NCI-H748 (cell line): ENCODE measurements around the gene SUCO.
"Not testable (repeated sequence)": the region's sequence is repeated elsewhere in the genome, so short reads cannot be mapped to it uniquely, and the experiment has no call there.

ENCODE experiments used
- DNase-seq: peaks from one replicate; lab custom pipeline; 2025; ENCODE audit not compliant: unreplicated experiment; lab: John Stamatoyannopoulos, UW

The SUCO gene

DNA sequence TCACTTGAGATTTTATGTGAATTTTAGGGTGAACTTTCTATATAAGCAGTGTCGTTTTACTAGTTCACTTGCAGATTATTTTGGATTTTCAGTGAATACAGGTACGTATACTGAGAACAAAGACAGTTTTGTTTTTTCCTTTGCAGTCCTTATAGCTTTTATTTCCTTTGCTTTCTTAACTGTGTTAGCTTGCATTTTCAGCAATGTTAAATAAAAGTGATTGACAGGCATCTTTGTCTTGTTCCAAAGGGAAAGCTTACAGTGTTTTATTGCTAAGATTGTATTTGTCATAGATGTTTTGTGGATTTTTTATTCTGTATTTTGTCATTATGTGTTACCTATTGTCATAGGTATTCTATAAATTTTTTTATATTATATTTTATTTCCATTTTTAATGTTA lies 72.7 kb downstream of the SUCO start:
- no peak for DNase-seq

GRCh38 chr1:172607145-172607544 lies 74.2 kb downstream of the SUCO start:
- no peak for DNase-seq

GRCh38 chr1:172608098-172608601 lies 75.2 kb downstream of the SUCO start:
- DNase-seq = no peak

- no peak for DNase-seq
These were observed 76.6 kb downstream of the SUCO start for GRCh38 chr1:172609528-172609927.

GRCh38 chr1:172612478-172612877 lies 79.5 kb downstream of the SUCO start:
- DNase-seq = no peak

DNA sequence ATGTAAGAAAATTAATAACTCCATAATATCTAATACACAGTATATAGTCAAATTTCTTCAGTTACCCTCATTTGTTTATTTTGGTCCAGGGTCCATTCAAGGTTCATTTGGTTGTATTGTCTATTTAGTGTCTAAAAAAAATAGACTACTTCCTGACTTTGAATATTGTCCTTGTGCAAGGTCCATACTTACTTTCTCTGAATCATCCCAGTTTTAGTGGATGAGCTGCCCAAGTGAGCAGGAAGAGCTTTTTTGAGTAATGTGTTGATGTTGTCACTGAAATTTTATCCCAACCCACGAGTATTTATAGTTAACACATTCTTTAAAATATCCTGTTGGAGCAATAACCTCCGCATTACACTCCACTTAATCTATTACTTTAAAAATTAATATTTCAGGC lies 80.3 kb downstream of the SUCO start:
- DNase-seq = no peak

GRCh38 chr1:172616195-172616594 lies 83.2 kb downstream of the SUCO start:
- DNase-seq = no peak

DNA sequence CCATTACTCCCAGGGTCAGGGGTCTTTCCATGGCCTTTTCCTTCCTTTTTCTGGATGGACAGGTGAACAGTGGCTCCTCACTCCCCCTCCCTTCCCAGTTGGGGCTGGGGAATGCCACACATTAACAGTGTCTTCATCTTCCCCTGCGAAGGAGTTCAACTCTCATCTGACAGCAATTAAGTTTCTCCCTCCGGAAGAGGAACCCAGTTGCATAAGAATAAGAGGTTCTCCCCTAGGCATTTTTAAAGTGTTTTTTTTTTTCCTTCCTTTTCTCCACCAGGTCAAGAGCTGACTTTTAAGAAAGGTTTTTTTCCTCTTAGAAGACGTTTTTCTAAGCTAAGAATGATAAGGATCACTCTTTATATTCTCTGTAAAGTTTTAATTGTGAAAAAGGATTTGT lies 83.7 kb downstream of the SUCO start:
- no peak for DNase-seq

DNA sequence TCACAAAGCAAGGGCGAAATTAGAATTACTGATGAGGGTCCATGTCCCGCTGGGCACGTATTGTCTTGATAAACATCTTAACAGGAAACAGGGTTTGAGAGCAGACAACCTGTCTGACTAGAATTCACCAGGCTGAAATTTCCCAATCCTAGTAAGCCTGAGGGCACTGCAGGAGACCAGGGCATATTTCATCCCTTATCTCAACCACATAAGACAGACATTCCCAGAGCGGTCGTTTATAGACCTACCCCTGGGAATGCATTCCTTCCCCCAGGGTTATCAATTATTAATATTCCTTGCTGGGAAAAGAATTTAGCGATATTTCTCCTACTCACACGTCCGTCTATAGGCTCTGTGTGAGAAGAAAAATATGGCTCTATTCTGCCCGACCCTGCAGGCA lies 87.7 kb downstream of the SUCO start:
- not testable (repeated sequence) for DNase-seq

GRCh38 chr1:172622541-172622940 lies 89.6 kb downstream of the SUCO start:
- DNase-seq = no peak

GRCh38 chr1:172623748-172624147 lies 90.8 kb downstream of the SUCO start:
- DNase-seq = no peak

- DNase-seq = no peak
These were observed 93.9 kb downstream of the SUCO start for GRCh38 chr1:172626845-172627244.

GRCh38 chr1:172627702-172628101 lies 94.8 kb downstream of the SUCO start:
- DNase-seq = no peak

- no peak for DNase-seq
These were observed 95.5 kb downstream of the SUCO start for GRCh38 chr1:172628401-172628800.

DNA sequence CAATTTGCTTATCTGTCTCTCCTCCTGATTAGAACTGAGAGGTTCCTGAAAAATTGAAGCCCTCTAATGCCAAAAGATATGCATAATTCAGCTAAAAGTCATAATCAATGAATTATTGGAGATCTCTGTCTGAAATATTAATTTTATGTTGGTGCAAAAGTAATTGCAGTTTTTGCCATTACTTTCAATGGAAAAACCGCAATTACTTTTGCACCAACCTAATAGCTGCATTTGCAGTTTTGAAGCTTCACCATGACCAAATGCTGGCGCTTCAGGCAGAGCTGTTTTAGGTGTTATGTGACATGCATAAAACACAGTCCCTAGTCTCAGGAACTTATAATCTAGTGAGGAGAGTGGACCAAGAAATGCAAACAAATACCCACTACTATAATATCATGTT lies 96.2 kb downstream of the SUCO start:
- no peak for DNase-seq

- DNase-seq = no peak
These were observed 96.7 kb downstream of the SUCO start for GRCh38 chr1:172629638-172630037.

DNA sequence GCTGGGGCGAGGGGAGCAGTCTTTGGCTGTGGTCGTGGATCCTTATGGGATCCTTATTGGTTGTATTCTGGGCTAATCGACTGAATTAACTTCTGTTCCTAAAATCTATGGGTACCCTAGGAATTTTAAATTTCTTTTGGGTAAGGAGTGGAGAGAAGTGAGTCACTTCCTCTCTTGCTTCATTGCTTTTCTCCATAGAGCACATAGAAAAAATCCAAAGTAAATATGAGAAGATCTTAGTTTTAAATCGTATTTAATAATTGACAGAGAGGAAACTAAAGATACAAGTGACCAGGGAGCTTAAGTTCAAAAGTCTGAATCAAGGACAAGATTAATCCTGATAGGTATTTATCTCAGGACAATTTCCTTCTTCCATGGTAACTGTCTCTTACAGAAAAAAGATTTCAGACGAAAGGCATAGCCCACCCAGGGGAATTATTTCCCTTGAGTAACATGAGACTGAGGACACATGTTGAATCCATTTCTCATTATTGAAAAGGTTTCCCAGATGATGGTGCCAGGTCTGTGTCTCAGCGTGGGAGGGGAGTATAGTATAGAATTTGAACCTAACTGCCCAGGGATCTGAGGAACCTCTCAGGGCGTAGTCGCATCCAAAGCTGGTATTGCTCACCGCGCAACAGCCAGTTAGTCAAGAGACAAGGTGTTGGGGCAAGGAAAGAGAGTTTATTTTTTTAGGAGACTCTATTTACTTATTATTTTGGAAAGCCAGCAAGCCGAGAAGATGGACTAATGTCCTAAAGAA lies 97.3 kb downstream of the SUCO start:
- DNase-seq = no peak

DNA sequence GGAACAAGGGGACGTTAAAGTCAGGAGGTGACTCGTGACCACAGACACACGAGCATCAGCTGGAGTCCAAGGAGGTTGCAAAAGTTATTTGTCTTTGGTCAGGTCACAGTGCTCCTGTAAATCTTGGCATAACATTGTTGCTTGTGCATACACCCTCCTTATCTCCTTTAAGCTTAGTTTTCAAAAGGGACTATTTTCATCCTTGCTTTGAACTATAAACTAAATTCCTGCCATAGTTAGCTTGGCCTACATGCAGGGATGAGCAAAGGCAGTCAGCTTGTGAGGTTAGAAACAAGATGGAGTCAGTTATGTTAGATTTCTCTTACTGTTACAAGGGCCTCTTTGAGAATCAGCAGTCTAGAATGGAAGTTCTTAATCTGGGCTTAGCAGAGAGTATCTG lies 97.9 kb downstream of the SUCO start:
- DNase-seq = no peak

- DNase-seq = no peak
These were observed 104.6 kb downstream of the SUCO start for GRCh38 chr1:172637522-172637921.

GRCh38 chr1:172638249-172638648 lies 105.3 kb downstream of the SUCO start:
- no peak for DNase-seq

DNA sequence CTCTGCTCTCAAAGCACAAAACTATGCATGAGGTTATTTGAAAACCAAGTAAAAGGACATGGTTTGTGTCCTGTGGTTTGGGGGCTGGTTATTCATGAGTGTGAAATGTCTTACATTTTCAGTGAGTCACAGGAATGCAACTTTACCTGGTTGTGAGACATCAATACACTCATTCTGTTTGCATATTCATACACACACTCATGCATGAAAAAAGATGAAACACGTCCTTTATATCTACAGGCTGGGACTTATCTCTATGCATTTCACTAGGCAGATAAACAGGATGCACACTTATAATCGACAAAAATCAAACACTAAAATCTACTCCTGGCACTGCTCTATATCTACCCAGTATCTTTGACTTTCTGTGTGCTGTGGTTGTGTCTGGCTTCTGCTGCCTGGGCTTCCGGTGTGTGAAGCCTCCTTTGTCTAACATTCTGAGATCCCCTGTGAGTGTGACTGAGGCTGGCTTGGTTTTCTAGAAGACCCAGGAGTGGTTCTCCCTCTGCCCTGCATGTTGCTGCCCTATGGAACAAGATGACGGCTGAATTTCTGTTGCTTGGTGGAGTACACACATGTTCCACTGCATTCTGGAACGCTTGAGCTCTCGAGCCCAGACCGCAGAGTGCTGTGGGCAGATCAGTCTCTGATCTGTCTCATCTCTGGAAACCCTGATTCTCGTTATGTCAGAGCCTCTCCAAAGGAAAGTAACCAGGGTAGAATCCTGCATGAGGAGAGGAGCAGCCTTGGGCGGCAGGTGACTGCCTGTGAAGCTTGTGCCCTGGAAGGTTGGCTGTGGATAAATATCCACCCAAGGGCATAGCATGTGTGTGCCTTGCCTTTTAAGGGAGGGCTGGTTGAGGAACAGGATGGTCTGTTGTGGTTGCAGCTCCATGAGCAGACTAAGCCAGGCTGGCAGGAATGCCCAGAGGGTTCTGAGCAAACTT lies 106.2 kb downstream of the SUCO start:
- no peak for DNase-seq

DNA sequence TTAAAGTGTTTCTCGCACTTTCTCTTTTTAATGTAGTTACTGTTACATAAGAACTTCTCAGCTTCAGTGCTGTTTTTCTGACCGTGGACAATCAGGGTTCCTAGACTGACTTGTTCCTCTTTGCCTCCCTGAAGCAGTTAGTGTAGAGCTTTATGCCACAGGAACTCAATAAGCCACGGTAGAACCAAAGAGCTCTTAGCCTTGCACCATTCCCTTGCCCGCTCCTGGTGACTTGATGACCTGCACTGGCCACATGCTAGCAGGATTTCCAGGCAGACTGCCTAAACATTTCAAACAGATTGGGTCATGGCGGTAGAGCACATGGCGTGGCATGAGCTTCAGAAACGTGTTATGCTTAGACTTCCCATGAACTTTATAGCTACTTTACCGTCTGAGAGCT lies 107.2 kb downstream of the SUCO start:
- no peak for DNase-seq
